Colon (tissue), 2 donors: Measurements from ENCODE around the gene MMP13.
"Not testable (repeated sequence)": the region's sequence is repeated elsewhere in the genome, so short reads cannot be mapped to it uniquely, and the experiment has no call there.

Experiments used
- FAIRE-seq: peaks from 2 replicates; lab custom pipeline; 2012; peaks lifted over from hg19 to GRCh38; lab: Jason Lieb, UNC
- donor health status: control.
- donor health status: control.

MMP13 gene

DNA sequence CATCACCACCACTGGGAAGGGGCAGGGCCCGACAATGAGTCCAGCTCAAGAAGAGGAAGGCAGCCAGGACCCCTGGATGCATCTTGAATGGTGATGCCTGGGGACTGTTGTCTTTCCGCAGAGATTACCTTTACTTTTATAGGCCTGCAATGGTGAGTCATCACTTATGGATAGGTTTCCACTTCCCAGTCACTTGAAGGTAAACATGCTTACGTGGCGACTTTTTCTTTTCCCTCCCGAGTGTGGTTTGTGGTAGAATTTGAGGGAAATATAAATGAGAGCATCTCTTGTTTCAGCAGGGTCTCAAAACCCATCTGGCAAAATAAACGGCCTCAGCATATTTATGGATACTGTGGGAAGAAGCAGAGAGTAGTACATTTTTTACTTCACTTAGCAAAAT is at the start of gene MMP13:
MMP13 (minus strand) TSS at position 109 of the 400 bp plus-strand sequence; CDS start at position 82, 27 bp downstream.
- FAIRE-seq: no peak

DNA sequence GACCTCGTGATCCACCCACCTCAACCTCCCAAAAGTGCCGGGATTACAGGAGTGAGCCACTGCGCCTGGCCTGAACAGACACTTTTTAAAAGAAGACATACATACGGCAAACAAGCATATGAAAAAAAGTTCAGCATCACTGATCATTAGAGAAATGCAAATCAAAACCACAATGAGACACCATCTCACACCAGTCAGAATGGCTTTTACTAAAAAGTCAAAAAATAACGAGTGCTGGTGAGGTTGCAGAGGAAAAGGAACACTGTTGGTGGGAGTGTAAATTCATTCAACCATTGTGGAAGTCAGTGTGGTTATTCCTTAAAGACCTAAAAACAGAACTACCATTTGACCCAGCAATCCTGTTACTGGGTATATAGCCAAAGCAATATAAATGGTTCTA is 48.7 kb upstream of the MMP13 start:
- not testable (repeated sequence) for FAIRE-seq

DNA sequence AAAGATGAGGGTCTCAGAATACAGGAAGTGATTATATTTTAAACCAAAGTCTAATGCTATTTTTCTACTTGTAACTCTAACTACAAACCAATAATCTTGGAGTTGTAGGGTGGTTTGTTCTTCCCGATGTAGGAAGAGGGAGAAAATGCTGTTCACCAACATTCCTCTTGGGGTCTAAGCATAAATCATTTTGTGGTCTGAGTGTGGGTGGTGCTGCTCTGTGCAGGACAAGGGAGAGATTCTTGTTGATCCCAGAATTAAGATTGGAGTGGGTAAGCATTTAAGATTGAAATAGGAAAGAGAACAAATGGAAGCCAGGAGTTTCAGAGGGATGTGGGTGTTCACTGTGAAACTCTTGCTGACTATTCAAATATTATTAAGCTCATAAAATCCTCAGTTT is 38.6 kb upstream of the MMP13 start:
- FAIRE-seq: no peak

DNA sequence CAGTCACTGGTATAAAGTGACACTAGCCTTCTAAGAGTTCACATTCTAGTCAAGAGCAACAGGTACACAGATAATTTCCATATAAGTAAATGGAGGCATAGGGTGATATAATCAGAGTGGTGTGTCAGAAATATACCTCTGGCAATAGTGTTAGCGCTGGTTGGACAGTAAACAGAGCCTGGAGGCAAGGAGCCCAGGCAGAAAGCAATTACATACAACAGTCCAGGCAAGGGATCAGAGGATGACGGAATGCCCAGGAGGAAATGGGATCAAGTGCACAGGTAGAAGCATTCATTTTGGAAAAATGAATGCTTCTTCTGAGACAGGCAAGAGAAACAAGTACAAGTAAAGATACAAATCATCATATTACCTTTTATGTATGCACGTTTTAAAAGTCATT is 36.2 kb upstream of the MMP13 start:
- no peak for FAIRE-seq

DNA sequence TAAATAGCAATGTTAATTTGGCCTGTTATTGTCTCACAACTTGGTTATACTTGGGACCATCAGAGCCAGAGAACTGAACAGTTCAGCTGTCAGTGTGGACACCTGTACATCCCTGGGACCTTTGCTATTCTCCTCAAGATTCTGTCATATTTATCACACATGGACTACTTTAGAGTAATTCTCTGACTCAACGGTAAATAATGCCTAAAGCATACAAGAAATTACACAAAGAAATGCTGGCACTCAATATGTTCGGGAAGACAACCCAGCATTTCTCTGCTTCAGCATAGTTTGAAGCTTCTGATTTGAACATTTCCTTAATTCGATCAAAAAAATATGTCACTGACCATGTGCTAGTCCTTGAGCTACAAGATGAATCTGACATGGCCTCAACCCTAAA is 34.6 kb upstream of the MMP13 start:
- no peak for FAIRE-seq

DNA sequence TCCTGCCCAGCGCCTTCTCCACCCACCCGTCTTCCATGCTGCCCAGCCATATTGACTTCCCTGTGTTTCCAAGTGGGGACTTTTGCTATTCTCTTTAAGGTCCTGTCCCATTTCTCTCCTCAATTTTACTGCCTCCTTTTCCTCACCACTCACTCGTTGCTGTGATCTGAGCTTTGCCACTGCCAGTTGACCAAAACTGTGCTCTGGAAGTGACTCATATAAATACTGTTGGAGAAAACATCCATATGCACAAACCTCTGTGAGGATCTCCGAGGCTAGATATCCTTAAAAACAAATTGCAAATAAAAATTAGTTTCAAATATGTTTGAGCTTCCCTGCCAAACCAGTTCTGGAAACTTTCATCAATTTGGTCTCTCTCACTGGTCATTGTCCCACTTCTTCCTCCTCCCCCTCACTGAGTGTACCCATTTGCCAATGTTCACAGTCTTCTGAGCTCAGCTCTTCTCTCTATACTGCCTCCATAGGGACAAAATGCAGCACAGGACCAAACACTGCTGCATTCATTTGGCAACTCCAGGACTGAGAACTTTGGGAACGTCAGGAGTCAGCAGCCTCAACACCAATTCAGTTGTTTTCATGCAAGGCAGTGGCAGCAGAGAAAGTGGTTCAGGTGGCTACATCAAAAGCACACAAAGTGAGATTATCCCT is 34.0 kb upstream of the MMP13 start:
- FAIRE-seq: no peak

DNA sequence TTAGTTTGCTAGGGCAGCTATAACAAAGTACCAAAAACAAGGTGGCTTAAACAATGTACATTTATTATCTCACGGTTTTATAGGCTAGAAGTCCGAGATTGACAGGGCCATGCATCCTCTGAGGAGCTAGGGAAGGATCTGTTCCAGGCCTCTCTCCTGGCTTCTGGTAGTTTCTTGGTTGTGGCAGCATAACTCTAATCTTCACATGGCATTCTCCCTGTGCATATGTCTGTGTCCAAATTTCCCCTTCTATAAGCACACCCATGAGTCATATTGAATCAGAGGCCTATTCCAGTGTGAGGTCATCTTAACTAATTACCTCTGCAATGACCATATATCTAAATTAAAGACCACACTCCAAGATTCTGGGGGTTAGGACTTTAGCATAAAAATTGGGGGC is 31.3 kb upstream of the MMP13 start:
- FAIRE-seq: no peak

DNA sequence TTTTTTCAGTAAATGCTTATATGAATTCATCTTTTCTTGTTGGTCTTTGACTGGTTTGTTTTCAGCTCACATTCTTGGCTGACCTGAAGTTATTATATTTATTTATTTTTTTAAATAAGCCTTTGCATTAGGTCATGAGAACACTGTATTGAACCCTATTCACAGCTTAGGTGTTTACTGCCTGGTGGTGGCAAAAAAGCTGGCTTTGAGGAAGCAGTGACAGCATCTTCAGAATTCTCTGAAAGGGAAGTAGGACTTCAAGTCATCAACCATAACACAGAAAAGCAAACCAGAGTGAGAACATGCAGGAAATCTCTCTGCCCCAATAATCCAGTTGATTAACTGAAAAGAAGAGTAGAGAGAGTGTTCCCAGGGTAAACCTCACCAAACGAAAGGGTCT is 30.3 kb upstream of the MMP13 start:
- FAIRE-seq: no peak

DNA sequence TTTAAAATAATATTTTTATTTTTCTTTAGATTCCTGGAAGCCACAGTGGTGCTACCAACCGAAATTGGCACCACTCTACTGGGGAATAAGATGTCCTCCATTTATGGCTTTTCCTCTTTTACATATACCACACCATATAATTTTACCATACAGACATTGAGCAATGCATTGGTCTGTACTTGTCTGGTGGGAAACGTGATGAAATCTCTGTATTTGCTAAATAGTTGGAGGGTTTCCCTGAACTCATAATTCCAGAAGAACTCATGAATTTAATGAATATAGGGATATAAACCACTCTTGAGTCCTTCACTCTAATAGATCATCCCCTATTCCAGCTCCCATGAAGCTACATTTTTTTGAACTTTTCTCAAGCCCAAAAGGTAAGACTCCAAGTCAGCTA is 28.0 kb upstream of the MMP13 start:
- no peak for FAIRE-seq

DNA sequence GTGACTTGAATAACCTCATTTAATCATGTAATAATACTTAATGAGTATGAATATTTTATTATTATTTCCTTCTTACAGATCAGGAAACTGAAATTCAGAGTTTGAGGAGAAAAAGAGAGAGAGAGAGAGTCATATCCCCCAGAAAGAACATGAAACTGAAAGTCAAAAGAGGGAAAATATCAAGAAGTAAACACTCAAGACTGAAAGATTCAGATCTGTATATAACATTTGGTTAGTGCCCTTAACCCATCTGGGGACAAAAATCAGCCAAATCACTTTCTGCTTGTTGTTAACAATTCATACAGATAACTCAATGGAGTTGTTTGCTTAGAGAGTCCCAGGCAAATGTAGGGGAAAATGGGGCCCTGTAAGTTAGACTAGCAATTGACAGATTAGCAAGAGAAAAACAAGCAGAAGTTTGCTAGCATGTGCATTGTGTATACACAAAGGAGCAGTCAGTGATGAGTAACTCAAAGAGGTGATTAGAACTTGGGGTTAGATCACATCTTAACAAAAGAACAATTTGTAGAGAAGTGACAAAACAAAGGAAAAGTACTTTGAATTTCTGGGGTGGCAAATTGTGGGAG is 25.9 kb upstream of the MMP13 start:
- no peak for FAIRE-seq

DNA sequence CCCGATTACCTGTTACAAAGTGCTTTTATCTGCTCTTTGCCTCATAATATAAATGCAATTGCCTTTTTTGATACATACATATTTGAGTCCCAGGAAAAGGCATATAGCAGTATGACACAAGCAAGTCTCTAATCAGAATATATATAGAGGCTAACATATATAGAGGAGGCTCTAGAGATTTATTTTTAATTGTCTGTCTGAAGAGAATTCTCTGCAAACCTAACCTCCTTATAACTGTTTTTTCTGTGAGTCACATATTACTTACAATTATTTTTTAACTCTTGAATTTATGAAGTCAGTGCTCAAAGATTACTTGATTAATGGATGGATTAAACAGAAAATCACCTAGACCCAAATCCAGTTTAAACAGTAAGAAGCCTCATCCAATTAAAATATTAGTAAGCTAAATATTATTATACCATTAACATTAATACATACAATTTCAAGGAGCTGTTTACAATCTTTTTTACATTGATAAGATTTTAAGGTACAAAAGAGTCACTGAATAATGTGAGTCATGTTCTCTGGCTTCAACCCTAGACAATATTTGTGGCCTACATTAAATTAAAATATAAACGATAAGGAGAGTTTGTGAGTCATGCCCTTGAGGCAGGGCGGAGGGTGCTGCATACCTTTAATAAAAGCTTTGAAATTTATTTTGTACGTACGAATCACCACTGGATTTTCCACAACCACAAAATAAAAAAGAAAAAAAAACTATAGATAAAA is 19.2 kb upstream of the MMP13 start:
- FAIRE-seq: no peak

DNA sequence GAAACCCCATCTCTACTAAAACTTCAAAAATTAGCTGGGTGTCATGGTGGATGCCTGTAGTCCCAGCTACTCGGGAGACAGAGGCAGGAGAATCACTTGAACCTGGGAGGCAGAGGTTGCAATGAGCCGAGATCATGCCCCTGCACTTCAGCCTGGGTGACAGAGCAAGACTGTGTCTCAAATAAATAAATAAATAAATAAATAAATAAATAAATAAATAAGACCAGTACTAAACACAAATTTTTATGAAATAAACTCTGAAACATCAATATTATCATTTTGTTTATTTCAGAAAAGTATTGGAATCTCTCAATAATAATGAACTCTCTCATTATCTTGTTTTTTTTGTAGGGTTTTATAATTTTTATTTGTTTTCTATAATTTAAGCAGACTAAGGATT is 18.2 kb upstream of the MMP13 start:
- FAIRE-seq: not testable (repeated sequence)

DNA sequence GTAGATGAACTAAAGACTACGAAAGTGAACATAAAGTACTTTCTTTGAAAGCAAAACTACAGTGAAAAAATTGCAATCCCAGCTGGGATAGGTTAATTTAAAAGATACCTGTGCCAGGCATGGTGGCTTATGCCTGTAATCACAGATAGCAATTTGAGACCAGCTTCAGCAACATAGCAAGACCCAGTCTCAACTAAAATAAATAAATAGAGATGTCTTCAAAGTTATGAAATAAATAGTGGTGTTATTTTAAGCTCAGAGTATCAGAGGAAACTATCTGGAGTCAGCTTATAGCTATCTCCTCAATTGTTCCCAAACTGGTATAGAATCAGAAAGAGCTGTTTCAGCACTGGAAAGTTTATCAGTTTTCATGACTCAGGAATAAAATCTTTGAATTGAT is 17.3 kb upstream of the MMP13 start:
- no peak for FAIRE-seq

DNA sequence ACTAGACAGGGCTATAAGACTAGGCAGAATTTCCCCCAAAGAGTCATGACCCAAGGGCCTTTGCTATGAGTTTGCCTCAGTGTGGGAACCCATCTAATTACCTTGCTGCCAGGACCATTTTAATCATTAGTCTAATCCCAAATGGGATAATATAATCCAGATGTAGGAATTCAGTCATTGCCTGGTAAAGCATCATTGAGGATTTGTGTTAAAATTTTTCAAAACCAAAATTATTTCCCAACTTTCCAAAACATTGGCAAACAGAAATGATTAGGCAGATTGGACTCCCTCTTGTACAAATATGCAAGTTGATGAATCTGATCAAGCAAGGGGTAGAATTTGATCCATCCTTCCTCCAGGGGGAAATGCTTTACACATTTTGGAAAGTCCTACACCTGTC is 16.2 kb upstream of the MMP13 start:
- no peak for FAIRE-seq

DNA sequence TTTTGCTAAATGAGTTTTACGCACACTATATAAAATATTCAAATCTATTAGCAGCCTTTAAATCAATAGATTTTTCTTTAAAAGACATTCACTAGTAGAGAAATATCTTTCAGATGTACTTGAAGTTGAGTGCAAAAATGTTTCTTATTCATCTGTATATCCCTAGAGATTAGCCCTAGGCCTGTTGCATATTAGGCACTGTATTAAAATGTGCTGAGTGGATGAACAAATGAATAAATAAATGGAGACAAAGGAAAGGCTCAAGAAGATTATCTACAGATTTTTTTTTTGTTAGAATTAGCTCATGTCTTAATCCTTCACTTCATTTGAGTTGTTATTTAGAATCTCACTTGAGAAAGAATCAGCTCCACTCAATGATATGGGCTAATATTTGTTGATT is 12.0 kb upstream of the MMP13 start:
- no peak for FAIRE-seq

DNA sequence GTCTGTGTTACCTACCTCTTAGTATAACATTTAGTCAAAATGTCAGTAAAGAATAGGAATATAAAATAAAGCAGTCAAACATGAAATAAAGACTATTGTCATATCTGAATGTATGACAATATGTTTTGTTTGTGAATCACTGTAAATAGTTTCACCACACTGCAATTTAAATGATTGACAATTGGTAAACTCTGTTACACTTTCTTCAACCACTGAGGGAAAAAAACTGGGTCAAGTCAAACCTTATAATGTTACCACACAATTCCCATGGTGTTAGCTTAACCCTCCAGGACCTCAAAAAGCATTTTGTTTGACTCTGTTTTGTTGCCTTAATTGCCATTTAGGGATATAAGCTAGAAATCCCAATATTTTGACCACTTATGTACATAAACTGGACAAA is 10.5 kb upstream of the MMP13 start:
- FAIRE-seq: no peak

DNA sequence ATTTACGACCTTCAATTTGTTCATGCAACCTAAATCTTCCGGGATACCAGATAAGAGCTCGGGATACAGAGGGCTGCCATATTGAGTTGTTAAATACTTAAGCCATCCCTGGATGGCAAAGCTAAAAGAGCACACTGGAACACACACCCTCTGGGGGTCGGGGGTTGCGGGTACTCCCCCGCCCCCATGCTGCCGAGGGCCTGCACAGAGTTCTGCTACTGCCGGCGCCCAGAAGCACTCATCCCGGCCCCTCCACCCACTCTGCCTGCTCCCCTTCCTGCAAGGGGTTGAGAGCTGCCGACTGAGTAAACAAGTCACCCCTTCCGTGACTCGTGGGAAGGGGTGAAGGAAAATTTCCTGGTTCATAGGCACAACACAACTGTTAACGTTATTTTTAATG is 9.3 kb upstream of the MMP13 start:
- FAIRE-seq: no peak

DNA sequence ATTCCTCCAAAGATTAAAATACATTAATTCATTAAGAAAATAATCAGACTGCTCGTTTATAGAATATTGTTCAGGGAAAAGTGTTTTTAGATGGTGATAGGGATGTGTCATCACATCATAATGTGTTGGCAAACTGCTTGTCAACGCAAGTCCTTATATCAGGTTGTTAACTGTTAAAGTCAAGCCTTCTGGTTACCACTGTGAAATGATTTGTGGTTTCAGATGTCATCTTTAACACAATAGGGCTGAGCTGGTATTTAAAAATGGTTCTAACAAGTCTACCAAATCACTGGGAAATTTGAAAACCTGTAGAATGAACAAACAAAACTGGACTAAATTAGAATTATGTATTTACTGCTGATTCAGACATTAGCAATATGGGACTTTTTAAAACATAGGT is 2.4 kb upstream of the MMP13 start:
- no peak for FAIRE-seq

DNA sequence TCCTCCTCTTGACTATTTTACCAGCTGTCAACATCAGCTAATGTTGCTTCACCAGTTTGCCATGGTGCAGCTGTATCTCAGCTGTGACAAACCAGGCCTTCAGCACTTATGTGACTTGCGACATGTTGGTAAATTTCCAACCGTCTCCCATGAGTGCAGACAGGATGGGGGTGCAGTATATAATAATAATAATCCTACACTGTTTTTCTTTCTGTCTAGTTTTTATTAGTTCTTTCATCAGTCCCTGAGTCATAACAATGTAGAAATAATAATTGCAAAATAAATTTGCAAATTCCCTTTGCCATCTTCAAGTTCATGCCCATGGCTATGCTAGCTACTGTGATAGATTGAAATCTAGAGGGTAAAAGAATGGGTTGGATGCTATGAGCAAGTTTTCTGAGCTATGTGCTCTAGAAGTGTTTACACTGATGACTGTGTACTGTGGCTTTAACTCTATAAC is 4.9 kb downstream of the MMP13 start:
- no peak for FAIRE-seq

DNA sequence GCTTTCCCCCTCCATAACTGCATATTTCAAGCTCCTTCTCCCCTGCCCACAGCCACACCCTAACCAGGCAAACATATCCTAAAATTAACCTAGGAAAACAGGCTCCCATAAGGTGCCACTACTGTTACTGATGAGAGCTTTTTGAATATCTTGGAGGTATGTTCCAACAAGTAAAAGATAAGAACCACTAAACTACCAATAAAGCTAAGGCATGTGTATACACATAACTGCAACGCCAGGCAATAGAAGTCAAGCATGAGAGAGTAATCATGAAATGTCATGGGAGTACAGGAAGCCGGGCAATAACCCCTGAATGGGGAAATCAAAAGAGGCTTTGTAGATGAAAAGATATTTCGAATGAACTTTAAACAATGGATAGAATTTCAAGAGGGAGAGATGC is 9.3 kb downstream of the MMP13 start:
- no peak for FAIRE-seq

DNA sequence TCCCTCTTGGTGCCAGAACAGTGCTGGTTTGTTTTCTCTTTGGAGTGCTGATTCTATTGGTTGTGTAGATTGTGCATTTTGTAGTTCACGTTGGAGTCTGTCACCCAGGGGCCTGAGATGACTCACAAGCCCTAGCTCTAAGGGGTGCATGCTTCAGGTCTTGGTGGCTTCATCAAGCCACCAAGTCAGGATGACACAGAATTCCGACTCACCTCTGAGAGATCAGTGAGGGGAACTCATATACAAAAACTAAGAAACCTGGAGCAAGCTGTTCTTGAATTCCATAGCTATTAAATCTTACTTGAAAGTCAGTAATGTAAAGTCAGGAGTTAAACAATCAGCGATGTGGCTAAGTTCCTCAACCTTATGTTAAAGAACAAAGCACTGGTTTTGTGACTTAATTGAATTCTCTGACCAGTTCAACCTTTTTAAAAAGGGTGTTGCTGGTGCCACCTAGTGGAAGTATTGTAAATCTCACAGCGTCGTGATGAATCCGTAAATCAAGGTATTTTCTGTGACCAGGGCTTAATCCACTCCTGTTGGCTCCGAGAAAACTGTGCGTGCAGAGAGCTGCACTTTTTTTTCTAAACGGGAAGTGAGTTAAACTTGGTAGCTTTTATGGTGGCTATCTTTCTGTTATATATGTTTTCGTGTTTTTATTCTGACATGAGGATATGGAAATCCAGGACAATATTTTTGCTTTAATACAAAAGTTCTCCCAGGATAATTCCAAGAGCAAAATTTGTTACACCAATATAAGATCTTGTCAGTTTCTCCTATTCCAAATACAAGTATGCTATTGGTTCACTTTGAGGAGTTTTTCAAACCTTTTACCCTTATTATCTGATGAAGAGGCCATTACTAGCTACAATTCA is 14.6 kb downstream of the MMP13 start:
- no peak for FAIRE-seq

DNA sequence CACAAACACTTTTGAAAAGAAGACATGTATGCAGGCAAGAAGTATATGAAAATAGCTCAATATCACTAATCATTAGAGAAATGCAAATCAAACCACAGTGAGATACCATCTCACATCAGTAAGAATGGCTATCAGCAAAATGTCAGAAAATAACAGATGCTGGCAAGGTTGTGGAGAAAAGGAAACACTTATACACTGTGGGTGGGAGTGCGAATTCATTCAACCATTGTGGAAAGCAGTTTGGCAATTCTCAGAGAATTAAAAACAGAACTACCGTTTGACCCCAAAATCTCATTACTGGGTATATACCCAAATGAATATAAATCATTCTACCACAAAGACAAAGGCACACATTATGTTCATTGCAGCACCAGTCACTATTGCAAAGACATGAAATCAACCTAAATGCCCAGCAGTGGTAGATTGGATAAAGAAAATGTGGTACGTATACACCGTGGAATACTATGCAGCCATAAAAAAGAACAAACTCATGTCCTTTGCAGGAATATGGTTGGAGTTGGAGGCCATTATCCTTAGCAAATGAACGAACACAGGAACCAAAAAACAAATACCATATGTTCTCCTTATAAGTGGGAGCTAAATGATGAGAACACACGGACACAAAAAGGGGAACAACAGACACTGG is 18.5 kb downstream of the MMP13 start:
- FAIRE-seq: no peak
